ENCODE data around the gene SYMPK.
A peak's percentile ranks its signal among the peaks of the same experiment; 100 is the strongest.

SYMPK gene

DNA sequence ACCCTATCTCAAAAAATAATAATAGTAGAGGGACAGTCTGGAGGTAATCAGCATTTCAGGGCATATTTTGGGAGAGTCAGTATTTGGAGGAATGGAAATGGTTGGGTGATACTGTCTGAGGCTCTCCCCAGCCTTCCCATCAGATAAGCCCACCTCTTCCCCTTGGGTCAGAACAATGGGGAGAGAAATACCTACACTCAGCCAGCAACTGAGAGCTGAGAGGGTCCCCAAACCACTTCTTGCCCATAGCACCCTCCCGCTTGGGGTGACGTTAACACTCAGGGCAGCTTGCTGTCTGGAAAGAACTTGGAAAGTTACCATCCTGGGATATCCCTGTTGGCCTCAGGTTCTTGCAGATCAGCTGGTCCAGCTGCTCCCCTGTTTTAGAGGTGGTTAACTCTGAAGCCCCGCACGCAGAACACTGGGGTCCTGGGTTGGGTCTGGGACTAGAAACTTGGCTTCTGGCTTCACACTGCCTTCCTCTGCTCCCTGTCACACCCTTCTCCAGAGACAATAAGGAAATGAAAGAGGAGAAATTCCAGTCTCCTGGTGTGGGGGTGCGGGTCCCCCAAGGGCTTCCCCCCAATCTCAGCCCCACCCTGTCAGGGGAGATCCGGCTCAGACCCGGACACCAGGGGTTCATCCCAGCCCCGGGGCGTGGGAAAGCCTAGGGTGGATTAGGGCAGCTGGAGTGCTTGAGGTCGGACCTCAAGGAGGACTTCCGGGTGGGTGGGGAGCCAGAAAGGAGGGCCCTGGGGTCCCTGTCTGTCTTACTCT, 3.6 kb upstream of the SYMPK start:
- no peak for DNase-seq (ENCODE audit: low read depth)

DNA sequence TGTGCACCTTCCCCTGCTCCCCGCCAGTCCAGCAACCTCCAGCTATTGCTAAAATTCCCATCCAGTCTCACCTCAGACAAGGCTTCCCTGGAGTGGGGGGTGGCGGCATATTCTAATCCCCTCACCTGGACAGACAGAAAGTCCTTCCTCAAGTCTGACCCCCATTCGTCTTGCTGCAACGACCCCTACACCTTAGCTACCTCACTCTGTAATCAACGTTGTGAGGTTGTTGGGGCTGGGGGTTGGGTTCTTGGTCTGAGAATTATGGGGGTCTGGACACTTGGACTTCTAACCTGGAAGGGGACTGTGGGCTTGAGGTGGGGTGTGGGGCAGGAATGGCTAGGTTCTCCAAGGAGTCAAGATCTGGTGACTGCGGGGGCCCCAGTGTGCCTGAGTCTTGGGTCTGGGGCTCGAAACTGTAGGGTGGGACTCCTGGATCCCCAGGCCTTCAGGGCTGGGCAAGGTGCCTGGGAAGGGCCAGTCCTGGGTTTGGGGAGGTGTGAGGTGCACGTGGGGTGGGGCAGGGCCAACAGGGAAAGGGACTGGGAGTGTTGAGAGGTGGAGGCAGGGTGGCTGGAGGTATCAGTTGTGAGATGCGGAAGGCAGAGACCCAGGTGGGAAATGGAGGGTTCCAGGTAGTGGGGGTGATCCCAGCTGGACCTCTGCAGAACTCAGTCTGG, 2.5 kb upstream of the SYMPK start:
- no peak for DNase-seq (ENCODE audit: low read depth)

DNA sequence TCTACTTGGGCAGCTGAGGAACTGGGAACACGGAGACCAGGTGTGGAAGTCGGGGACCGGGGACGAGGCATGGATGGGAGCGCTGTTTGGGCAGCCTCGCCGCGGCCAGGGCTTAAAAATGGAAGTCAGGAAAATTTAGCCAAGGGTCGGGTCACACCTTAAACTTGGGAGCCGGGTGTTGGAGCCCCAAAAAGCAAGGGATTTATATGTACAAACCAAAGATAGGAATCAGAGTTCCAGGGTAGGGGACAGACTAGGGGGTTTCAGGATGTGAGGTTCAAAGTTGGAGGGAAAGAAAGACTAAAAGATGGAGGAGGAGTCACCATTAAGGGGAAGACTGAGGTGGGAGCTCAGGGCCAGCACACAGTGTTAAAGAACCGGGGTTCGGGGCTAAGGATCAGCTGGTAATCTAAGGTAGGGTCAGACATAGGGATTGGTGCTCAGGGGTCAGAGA, 1.7 kb upstream of the SYMPK start:
- no peak for DNase-seq (ENCODE audit: low read depth)

DNA sequence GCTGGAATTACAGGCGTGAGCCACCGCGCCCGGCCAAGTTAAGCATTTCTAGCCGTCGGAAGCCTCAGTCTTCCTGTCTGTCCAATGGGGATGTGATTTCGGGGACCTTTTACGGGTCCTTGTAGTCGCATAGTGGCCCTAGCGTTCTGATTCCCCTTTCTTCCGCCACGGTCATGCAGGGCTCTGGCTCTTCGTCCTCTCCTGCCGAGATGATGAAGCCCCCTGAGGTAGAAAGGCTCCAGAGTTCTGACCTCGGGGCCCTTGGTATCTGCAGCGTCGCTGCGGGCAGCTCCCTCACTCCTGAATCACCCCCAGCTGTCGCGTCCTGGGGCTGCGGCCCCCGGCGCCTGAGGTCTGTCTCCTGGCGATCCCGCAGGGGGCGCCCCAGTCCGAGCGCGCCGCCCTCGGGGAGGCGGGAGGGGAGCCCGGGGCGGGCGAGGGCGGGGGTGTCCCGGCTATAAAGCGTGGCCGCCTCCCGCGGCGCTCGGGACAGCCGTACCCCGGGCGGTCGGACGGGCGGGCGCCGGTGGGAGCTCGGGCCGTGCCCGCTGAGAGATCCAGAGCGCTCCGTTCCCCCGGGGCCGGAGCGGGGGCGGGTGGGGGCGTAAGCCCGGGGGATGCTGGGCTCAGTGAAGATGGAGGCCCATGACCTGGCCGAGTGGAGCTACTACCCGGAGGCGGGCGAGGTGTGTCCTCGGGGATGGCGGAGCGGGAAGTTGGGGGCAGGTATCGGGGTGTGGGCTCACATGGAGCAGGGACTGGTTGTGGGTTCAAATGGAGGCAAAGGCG, 1.1 kb upstream of the SYMPK start, which contains the start of gene FOXA3:
Gene FOXA3 (plus strand): TSS at position 487 of the 789 bp plus-strand sequence. CDS start 131 bp downstream, at position 618.
- peak; percentile 69 for DNase-seq (ENCODE audit: low read depth)

DNA sequence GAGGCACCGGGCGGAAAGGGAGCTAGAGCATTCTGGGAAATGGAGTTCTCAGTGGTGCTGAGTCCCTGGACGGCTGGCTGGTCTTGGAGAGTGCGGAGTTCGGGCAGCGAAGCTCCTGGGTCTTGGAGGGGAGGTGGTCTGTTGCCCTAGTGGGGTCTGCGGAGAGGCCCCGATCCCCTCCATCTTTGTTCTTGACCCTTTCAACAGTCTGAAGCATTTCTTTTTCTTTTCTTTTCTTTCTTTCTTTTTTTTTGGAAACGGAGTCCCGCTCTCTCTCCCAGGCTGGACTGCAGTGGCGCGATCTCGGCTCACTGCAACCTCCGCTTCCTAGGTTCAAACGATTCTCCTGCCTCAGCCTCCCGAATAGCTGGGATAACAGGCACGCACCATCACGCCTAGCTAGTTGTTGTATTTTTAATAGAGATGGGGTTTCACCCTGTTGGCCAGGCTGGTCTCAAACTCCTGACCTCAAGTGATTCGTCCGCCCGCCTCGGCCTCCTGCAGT, 440 bp upstream of the SYMPK start:
- DNase-seq (ENCODE audit: low read depth): no peak

DNA sequence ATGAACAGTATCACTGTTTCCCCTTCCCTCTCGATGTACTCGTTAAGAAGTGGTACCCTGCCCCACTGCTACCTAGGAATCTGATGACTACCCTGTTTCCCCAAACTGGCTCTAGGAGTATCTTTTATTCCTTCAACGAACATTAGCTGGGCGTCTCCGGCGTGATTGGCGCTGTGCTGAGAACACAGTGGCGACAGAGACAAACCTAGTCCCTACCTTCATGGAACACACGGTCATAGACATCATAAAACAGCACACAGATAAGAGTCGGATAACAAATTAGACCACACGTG, 730 bp downstream of the SYMPK start:
- DNase-seq (ENCODE audit: low read depth): no peak

DNA sequence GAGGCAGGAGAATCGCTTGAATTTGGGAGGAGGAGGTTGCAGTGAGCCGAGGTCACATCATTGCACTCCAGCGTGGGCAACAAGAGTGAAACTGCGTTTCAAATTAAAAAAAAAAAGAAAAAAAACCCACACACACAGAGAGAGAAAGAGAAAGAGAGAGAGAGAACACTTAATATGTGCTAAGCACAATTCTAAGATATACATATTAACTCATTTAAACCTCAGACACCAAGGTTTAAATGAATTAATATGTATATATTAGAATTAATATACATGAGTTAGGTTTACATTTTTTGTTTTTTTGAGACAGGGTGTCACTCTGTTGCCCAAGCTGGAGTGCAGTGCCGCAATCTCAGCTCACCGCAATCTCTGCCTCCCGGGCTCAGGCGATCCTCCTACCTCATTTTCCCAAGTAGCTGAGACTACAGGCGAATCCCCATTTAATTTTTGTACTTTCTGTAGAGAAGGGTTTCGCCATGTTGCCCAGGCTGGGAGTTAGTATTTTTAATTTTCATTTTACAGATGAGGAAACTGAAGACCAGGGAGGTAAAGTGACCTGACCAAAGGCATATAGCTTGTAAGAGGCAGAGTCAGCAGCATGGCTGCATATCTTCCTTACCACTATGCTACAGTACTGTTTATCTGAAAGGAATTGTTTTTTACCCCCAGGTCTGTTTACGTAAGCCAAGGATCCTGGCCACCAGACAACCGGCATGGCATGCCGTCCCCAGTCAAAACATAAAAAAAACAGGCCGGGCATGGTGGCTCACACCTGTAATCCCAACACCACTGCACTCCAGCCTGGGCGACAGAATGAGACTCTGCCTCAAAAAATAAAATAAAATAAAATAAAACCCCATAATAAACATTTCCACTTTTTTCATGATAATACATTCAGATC, 2.3 kb downstream of the SYMPK start:
- no peak for DNase-seq (ENCODE audit: low read depth)

DNA sequence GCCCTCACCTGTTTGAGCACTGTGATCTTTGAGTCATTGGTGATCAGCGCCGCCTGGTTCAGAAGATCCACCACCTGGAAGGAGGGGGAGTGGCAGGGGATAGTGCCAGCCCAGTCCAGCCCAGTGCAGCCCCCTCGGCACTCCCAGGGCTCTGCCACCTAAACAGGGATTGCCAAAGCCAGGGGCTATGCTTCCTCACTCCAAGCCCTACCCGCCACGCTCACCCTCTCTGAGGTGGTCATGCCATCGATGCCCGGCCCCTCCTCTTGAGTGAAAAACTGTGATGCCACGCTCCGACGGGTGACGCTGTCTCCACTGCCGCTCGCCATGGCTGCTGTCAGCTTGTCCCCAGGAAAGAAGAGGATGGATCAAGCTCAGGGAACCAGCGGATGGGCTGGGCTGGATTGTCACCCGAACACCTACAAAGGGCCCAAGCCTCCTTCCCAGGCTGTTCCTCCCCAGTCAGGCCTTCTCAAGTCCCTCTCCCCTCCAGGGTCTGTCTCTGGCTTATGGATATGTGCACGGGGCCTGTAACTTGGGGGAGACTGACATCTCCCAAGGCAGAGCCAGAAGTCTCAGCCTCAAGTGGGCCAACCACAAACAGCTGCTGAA, 8.7 kb downstream of the SYMPK start:
- DNase-seq (ENCODE audit: low read depth): no peak

DNA sequence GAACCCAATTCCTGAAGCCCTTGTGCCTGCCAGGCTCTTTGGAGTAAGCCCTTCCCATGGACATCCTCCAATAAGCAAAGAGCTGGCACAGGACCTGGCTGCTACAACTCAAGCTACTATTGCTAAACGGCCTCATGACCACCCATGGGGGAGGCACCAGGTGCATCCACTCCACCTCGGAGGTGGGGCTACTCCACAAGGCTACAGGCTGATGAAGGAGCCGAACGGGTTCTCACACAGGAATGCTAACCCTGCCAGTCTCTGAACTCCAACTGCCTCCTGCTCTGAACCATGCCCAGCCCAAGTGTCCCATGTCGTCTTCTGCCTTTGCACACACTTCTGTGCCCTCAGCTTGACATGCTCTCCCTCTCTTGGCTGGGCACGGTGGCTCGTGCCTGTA, 10.0 kb downstream of the SYMPK start:
- no peak for DNase-seq (ENCODE audit: low read depth)

DNA sequence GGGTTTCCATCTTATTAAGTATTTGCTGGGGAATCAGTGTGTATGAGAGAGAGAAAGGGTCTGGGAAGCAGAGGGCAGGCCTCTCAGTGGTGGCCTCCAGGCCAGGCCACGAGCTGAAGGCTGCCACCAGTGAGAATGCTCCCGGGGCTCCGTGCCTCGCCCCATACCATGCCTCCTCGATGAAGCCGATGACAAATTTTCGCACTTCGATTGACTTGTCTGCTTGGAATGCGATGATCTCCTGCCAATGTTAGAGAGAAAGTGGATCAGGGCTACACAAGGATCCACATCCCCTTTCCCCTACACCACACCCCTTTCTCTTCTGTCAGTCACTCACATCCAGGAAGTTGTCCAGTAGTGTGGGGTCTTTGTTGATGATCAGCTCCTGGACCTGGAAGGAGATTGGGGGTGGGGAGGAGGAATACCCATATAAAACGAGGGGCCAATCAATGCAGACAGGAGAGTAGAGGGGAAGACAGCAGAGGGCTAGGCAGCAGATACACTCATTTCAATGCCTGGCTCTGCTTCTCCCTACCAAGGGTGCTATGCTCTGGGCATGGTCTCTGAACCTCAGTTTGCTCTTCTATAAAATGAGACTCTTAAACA, 10.7 kb downstream of the SYMPK start:
- DNase-seq (ENCODE audit: low read depth): no peak

DNA sequence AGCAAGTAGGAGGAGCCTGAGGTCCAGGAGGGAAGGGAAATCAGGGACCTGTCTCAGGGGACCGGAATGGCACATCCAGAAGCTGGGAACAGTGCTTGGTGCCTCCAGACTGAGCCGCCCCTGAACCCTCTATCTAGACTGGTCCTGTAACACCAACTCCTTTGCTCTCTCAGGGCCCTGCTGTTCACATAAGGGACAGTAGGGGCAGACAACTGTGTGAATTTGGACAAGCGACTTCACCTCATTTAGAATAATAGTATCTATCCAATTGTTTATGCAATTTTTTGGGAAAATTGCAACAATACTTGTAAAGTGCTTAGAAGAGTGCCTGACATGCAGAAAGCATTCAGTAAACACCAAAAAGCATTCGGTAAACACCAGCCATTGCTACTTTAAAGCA, 14.0 kb downstream of the SYMPK start:
- DNase-seq (ENCODE audit: low read depth): no peak

DNA sequence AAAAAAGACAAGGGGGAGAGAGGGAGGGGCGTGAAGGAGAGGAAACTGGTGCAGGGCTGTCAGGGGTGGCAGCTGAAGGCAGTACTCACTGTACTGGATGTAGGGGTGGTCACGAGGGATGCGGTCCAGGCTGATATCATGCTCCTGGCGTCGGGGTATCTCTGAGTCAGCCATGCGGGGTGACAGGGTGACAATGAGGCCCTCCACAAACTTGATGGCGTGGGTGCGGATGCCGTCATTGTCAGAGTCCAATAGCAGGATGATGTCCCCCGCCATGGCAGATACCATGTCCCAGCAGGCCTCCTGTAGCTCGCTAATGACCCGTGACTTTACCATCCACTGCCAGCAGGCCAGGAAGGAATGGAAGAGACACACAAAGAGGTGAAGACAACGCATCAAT, 15.3 kb downstream of the SYMPK start:
- no peak for DNase-seq (ENCODE audit: low read depth)

DNA sequence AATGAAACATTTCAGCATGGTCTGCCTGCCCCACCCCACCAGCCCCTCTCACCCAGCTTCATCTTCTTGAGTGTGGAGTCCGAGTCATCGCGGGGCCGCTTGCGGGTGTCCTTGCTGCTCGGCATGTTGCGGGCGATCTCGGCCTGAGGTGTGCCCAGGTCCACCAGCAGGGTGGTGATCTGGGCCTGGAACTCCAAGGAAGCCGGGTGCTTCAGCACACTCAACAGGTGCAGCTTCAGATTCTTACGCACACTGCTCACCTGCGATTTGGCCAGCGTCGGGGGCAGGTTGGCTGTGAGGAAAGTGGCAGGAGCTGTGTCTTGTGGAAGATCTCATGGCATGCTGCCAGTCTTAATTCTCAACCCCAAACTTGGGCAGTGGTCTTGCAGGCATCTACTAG, 20.7 kb downstream of the SYMPK start:
- no peak for DNase-seq (ENCODE audit: low read depth)

DNA sequence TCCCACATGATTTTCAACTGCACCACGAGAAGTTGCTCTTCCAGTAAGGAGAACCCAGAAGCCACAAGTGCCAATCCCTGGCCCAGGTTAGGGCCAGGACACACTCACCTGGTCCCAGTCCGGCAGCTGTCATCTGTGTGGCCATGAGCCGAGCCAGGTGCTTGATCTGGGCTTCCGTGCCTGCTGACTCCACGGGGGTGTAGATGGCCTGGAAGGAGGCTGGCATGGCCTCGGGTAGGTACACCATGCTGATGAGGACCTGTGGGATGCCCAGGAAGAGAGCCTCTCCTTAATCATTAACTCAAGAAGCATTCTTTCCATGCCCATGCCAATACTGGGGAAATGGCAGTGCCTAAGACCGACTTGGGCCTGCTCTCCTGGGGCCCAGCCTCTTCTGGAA, 28.0 kb downstream of the SYMPK start:
- no peak for DNase-seq (ENCODE audit: low read depth)

DNA sequence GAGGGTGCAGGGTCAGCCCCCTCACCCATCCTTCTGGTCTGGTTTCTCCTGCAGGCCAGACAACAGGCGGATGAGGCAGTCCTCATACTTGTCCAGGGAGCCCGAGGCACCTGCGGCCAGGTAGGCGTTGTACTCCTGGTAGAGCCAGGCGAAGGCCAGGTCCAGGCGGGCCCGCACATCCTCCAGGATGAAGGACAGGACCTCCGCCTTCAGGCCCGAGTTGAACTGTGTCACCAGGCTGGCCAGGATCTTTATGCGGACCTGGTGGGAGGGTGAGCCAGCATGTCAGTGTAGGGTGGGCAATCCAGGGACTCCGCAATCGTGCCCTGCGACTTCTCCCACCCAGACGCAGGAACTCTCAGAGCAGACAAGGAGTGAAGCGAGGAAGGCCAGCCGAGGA, 34.0 kb downstream of the SYMPK start:
- no peak for DNase-seq (ENCODE audit: low read depth)

DNA sequence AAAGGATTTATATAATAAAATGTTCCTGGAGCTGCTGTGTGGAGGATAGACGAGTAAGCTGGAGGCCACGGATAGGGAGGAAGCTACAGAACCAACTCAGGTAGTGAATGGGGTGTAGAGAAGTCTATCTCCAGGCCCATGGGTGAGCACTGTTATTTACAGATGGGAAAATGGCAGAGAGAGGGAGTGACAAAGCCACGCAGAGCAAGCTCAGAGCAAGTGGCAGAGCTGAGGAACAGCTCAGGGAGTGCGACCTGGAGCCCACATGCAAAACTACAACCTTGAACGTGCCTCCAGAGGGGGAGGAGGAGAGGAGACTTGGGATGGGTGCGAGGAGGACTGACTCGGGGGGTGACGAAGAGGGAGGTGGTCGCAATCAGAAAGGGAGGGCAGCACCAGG, 34.4 kb downstream of the SYMPK start:
- no peak for DNase-seq (ENCODE audit: low read depth)

DNA sequence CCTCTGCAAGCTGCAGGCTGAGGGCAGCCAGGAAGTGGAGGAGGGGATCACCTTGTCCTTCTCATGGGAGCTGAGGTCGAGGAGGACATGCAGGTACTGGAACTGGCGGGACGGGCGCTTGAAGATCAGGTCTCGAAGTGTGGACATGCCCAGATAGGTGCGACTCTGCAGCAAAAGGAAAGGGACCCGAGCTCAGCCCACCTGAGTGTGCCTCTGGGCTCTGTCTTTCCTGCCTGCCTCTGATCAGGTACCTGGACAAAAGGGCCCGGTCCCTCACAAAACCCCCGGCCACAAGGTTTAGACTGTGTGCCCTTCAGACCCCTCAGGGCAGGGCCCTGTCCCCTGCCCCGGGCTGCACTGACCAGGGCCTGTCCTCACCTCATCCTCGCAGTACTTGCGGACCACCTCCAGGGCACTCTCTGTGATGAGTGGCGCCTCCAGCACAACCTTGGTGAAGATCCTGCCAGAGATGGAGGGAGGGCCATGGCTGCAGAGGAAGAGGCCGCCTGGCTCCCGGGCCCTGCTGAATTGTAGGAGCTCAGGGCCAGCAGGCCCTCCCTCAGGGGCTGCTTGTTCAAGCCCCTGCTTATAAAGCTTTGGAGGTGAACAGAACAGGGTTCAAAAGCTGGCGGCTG, 35.4 kb downstream of the SYMPK start:
- no peak for DNase-seq (ENCODE audit: low read depth)

DNA sequence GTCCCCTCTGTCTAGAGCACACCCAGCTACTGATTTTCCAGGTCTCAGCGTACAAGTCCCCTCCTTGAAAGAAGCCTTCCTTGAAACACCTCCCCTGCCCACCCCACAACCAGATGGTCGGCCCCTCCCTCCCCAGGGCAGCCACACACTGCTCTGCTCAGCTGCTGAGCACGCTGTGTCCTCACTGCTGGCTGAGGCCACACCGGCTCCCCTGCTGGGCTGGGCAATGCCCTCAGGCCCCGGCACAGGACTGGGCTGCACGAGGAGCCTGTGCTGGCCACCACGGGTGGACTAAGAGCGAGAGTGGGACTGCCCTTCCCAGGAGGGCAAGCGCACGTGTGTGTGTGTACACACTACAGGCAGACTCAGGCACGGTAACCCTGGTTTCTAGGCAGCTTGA, 36.0 kb downstream of the SYMPK start:
- no peak for DNase-seq (ENCODE audit: low read depth)

DNA sequence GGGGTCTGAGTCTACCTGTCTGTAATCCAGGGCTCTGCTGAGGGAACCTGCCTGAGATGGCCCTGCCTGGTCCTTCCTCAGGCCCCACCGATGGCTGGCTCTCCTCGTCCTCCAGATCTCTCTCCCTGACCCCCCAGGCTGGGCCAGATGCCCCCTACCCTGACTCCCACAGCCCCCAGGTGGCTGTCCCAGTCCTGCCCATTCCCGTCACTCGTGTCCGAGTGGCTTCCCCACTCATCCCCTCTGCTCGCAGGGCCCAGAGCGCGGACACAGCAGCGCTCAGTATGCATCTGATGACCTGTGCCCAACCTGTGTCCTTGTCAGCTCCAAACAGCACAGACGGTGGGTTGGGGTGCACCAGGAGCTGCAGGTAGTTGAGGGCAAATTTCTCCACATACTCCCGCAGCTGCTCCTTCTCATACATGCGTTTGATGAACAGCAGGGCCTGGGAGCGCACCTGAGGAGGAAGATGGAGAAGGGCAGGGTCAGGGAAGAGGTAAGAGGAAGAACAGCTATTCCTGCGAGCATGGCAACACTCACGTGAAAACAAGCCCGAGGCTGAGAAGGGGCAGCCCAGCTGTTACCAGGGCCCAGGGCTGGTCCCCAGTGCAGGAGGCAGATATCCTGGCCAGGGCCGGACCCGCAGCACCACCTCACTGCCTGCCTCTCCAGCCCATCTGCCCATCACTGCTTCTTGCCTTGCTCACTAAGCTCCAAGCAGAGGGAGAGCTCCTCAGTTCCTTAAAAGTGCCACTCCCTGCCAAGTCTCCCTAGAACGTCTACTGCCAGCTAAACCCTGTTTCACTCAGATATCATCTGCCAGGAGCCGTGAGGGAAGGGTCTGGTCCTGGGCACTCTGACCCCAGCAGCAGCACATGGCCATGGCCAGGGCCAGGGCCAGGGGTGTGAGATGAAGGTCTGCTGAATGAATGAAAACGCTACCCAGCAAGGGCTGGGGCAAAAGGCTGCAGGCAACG, 36.7 kb downstream of the SYMPK start:
- no peak for DNase-seq (ENCODE audit: low read depth)

All from activated T-cell treated with anti-CD3 and anti-CD28 coated beads for 48 hours (primary cell).